GM12875 (cell line): ENCODE data around the gene TEKT2.

Experiments
- H3K4me3 ChIP-seq: one replicate; pipeline ENCODE4 v1.5.1; 2011; ENCODE audit warnings: low read depth, low read length, control low read depth
- CTCF ChIP-seq: IDR thresholded peaks from 2 replicates; pipeline ENCODE4 v1.5.1; 2011; ENCODE audit warnings: low read depth, mild to moderate bottlenecking, control low read depth, inconsistent platforms, low read length, moderate library complexity, borderline replicate concordance; ENCODE audit not compliant: insufficient read depth

TEKT2 gene

GRCh38 chr1:36062315-36062714 lies 21.6 kb upstream of the TEKT2 start:
- no peak overlapping the region for H3K4me3 ChIP-seq
- TF ChIP-seq CTCF = no peak

DNA sequence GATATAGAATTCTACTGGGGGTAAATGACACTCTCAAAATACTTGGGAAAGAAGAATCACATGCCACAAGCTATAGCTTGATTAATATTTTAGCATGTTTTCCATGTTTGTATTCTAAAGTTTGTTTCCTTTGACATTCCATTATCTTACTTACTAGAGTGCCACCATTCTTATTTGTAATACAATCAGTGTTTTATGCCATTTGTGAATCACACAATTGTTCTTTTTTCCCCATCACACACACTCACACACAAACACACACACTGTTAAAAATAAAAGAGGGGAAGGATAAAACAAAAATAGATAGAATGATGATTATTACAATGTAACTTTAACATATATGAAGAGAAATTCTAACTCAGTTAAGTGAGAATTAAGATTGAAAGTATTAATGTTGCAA lies 16.0 kb upstream of the TEKT2 start:
- no peak for TF ChIP-seq CTCF
- no peak overlapping the region for H3K4me3 ChIP-seq

DNA sequence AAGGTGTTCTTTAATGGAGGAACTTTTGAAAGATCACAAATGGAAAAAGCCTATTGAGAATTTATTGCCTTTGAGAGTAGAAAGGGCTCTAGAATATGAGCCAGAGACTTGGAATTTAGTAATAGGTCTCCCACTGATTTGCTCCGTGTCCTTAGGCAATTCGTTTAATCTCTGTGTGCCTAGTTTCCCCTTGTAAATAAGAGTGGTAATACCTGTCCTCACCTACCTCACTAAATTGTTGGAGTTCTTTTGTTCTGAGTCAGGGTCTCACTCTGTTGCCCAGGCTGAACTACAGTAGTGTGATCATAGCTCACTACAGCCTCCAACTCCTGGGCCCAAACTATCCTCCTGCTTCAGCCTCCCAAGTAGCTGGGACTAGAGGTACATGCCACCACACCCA lies 15.0 kb upstream of the TEKT2 start:
- TF ChIP-seq CTCF = no peak
- H3K4me3 ChIP-seq = no peak overlapping the region

- TF ChIP-seq CTCF = no peak
- no peak overlapping the region for H3K4me3 ChIP-seq
These were observed 13.5 kb upstream of the TEKT2 start for GRCh38 chr1:36070349-36070748.

DNA sequence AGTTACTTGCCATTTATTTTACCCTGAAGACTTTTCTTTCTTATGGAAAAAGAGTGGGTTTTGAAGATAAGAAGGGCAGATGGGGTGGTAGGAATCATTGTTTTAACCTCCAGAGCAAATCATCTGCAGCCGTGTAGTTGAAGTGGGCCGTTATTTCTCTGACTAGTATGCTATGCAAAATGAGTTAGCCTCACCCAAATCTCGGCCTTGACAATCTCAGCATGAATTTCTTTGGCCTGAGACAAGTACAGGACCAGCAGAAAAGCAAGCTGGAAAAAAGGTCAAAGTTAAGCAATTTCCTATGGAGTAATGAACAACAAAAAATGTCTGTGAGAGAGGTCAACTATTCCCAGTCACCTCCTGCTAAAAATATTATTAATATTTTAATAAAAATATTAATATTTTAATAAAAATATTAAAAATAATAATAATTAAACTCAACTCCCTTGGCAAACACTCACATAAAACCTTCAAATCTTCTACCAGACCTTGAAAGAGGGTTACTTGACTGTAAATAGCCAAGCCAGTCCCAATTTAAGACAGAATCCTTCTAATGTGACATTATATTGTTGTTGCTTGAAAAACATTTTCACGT lies 6.8 kb upstream of the TEKT2 start:
- no peak overlapping the region for H3K4me3 ChIP-seq
- TF ChIP-seq CTCF = no peak

DNA sequence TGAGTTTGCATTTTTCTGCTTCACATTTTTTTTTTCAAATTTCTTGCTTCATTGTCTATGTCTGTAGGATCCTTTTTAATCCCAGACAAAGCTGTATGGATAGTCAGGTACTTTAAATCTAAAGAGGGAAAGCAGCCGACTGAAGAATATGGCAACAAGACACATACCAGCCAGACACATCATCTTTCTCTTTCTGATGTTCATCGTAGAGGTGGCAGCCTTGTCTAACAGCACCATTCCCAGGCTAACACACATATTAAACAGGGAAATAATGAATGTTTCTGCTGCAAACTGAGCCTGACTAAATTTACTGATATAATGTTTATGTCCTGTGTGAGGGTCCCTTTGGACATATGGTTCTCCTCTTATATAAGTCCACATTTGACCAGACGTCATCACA lies 3.7 kb upstream of the TEKT2 start:
- TF ChIP-seq CTCF = no peak
- H3K4me3 ChIP-seq = no peak overlapping the region

GRCh38 chr1:36080801-36081200 lies 3.1 kb upstream of the TEKT2 start:
- no peak overlapping the region for H3K4me3 ChIP-seq
- TF ChIP-seq CTCF = no peak
